H1 (cell line): Measurements from ENCODE around the gene PIANP. TPM values are rescaled to one million over a fixed set of nuclear protein-coding genes. Genes with fewer than 3 reads are reported as not detected.

Source experiments
- CTCF ChIA-PET: fragments of 300-600 bp; sonication (Branson Sonifier 250); formaldehyde crosslinking; loops from one replicate; lab custom pipeline; 2021; ENCODE audit not compliant: partially characterized antibody; lab: Charles Lee
- POLR2A ChIA-PET: fragments of 300-600 bp; sonication (Branson Sonifier 250); formaldehyde crosslinking; loops from one replicate; lab custom pipeline; 2021; ENCODE audit warnings: inconsistent platforms; ENCODE audit not compliant: partially characterized antibody; lab: Charles Lee
- DNase-seq, 2 experiments: peaks; one replicate each; pipeline versions ENCODE4 v3.0.0 to v3.0.0-alpha.2; 2010 to 2022; ENCODE audit warnings: low spot score in 2 of 2, low read depth in 1 of 2, mixed read lengths in 1 of 2
- FAIRE-seq: peaks from 2 replicates; lab custom pipeline; 2011; peaks lifted over from hg19 to GRCh38; lab: Jason Lieb, UNC
- H2AFZ ChIP-seq: 2 replicates; pipeline ENCODE4 v1.8.1; 2012; ENCODE audit warnings: low read length, inconsistent platforms
- H2AK5ac ChIP-seq: 2 replicates; pipeline ENCODE4 v1.6.1; 2013; ENCODE audit warnings: low read depth, low read length
- H2BK120ac ChIP-seq: replicated peaks from 2 replicates; pipeline ENCODE3; 2013; ENCODE audit warnings: low read depth, low read length, inconsistent platforms
- H2BK12ac ChIP-seq: 2 replicates; pipeline ENCODE4 v1.6.1; 2013; ENCODE audit warnings: low read depth, low read length
- H2BK15ac ChIP-seq: 2 replicates; pipeline ENCODE4 v1.6.1; 2013; ENCODE audit warnings: low read length
- H2BK20ac ChIP-seq: 2 replicates; pipeline ENCODE4 v1.6.1; 2013; ENCODE audit warnings: low read length
- H2BK5ac ChIP-seq: 2 replicates; pipeline ENCODE4 v1.6.1; 2013; ENCODE audit warnings: low read depth, low read length
- H3K14ac ChIP-seq: 2 replicates; pipeline ENCODE4 v1.6.1; 2013; ENCODE audit warnings: inconsistent platforms; ENCODE audit not compliant: insufficient read length
- H3K18ac ChIP-seq: 2 replicates; pipeline ENCODE4 v1.6.1; 2013; ENCODE audit warnings: low read length; ENCODE audit errors: extremely low read depth
- H3K23ac ChIP-seq: 2 replicates; pipeline ENCODE4 v1.6.1; 2013; ENCODE audit warnings: inconsistent platforms; ENCODE audit not compliant: insufficient read length
- H3K23me2 ChIP-seq: 2 replicates; pipeline ENCODE4 v1.6.1; 2013; ENCODE audit warnings: low read depth, low read length
- H3K27ac ChIP-seq: 2 replicates; pipeline ENCODE4 v1.6.1; 2011; ENCODE audit warnings: low read depth, low read length, inconsistent platforms
- H3K27me3 ChIP-seq, 4 experiments: replicated peaks in 1 of 4; 1 replicate in 1 of 4; 2 replicates in 3 of 4; pipeline versions ENCODE4 v1.6.1 to v1.8.1; 2011 to 2013; ENCODE audit warnings: low read length in 3 of 4, mild to moderate bottlenecking in 3 of 4, inconsistent platforms in 2 of 4, mixed read lengths in 2 of 4, moderate library complexity in 1 of 4; ENCODE audit not compliant: control insufficient read depth in 3 of 4, insufficient read depth in 3 of 4; ENCODE audit errors: extremely low read depth in 1 of 4
- H3K36me3 ChIP-seq, 4 experiments: 2 replicates each; pipeline versions ENCODE4 v1.6.1 to v1.8.1; 2011 to 2013; ENCODE audit warnings: mild to moderate bottlenecking in 4 of 4, low read length in 3 of 4, moderate library complexity in 2 of 4, control low read depth in 1 of 4, inconsistent platforms in 1 of 4; ENCODE audit not compliant: insufficient read depth in 4 of 4, control insufficient read depth in 2 of 4
- H3K4ac ChIP-seq: replicated peaks from 2 replicates; pipeline ENCODE3; 2013; ENCODE audit warnings: low read length, low read depth, mixed read lengths, inconsistent platforms; ENCODE audit not compliant: insufficient read length
- H3K4me1 ChIP-seq, 4 experiments: replicated peaks in 1 of 4; 1 replicate in 1 of 4; 2 replicates in 3 of 4; pipeline versions ENCODE4 v1.6.1 to v1.8.1; 2011 to 2013; ENCODE audit warnings: low read length in 3 of 4, inconsistent platforms in 2 of 4, mixed read lengths in 1 of 4; ENCODE audit not compliant: insufficient read depth in 4 of 4, control insufficient read depth in 3 of 4
- H3K4me2 ChIP-seq, 2 experiments: 2 replicates each; pipeline versions ENCODE4 v1.6.1 to v1.8.1; 2011 to 2013; ENCODE audit warnings: low read depth in 2 of 2, low read length in 2 of 2, control low read depth in 1 of 2, inconsistent platforms in 1 of 2, mild to moderate bottlenecking in 1 of 2; ENCODE audit not compliant: insufficient read depth in 1 of 2
- H3K4me3 ChIP-seq, 4 experiments: fragments of 200-600, 300-600 bp in 1 of 4; sonication (generic), shearing (Covaris generic), sonication (Bioruptor Twin) in 1 of 4; 2 replicates each; pipeline versions ENCODE4 v1.5.1 to v1.8.1; 2011 to 2016; ENCODE audit warnings: low read length in 4 of 4, low read depth in 3 of 4, control low read depth in 2 of 4, inconsistent platforms in 2 of 4, mild to moderate bottlenecking in 2 of 4, mixed read lengths in 1 of 4, moderate library complexity in 1 of 4; ENCODE audit not compliant: insufficient read depth in 2 of 4; ENCODE audit errors: extremely low read depth in 1 of 4
- H3K56ac ChIP-seq: replicated peaks from 2 replicates; pipeline ENCODE3; 2013; ENCODE audit warnings: low read depth, mild to moderate bottlenecking, mixed read lengths, low read length, inconsistent platforms; ENCODE audit not compliant: insufficient read length
- H3K79me1 ChIP-seq: 2 replicates; pipeline ENCODE4 v1.6.1; 2013; ENCODE audit warnings: low read depth, low read length, control low read depth
- H3K79me2 ChIP-seq, 2 experiments: 2 replicates each; pipeline versions ENCODE4 v1.6.1 to v1.8.1; 2012 to 2013; ENCODE audit warnings: low read length in 2 of 2, mild to moderate bottlenecking in 2 of 2, inconsistent platforms in 1 of 2; ENCODE audit not compliant: insufficient read depth in 2 of 2, control insufficient read depth in 1 of 2
- H3K9ac ChIP-seq, 4 experiments: replicated peaks in 1 of 4; 1 replicate in 1 of 4; 2 replicates in 3 of 4; pipeline versions ENCODE4 v1.6.1 to v1.8.1; 2011 to 2013; ENCODE audit warnings: low read depth in 3 of 4, low read length in 3 of 4, control low read depth in 2 of 4, mild to moderate bottlenecking in 2 of 4, moderate library complexity in 2 of 4, inconsistent platforms in 1 of 4; ENCODE audit errors: extremely low read depth in 1 of 4
- H3K9me3 ChIP-seq, 2 experiments: 2 replicates each; pipeline versions ENCODE4 v1.6.1 to v1.8.1; 2012 to 2013; ENCODE audit warnings: mild to moderate bottlenecking in 2 of 2, moderate library complexity in 2 of 2, control low read depth in 1 of 2, inconsistent platforms in 1 of 2, low read depth in 1 of 2, low read length in 1 of 2, mixed read lengths in 1 of 2; ENCODE audit not compliant: insufficient read depth in 2 of 2
- H4K20me1 ChIP-seq, 2 experiments: replicated peaks in 1 of 2; 2 replicates each; pipeline versions ENCODE3 to v1.8.1; 2011 to 2013; ENCODE audit warnings: inconsistent platforms in 2 of 2, low read length in 2 of 2, mild to moderate bottlenecking in 1 of 2; ENCODE audit not compliant: insufficient read depth in 2 of 2, control insufficient read depth in 1 of 2
- H4K5ac ChIP-seq: 2 replicates; pipeline ENCODE4 v1.6.1; 2013; ENCODE audit warnings: low read length, low read depth, mixed read lengths, inconsistent platforms; ENCODE audit not compliant: insufficient read length
- H4K8ac ChIP-seq: 2 replicates; pipeline ENCODE4 v1.8.0; 2013; ENCODE audit warnings: mild to moderate bottlenecking, moderate library complexity, low read length, inconsistent platforms; ENCODE audit not compliant: insufficient read depth; ENCODE audit errors: extremely low read depth
- H4K91ac ChIP-seq: replicated peaks from 2 replicates; pipeline ENCODE3; 2013; ENCODE audit warnings: low read length, mixed read lengths, inconsistent platforms; ENCODE audit not compliant: insufficient read length
- MAFK ChIP-seq: IDR thresholded peaks from 2 replicates; pipeline ENCODE4 v1.6.1; 2012; ENCODE audit warnings: low read depth, mild to moderate bottlenecking, improper control_type of control experiment, low read length
- POLR2AphosphoS5 ChIP-seq: IDR thresholded peaks from 2 replicates; pipeline ENCODE4 v1.6.1; 2011; ENCODE audit warnings: low read depth, low read length
- WGBS, 2 experiments: shearing (Covaris generic) in 1 of 2; methylation state at CpG; one replicate each; pipeline versions ENCODE4 v1.1.6 to v1.1.7; 2013 to 2015; ENCODE audit warnings: low lambda C conversion rate in 2 of 2, mixed read lengths in 2 of 2, inconsistent platforms in 1 of 2, low coverage in 1 of 2, missing lambda C conversion rate in 1 of 2; ENCODE audit not compliant: insufficient replicate concordance in 2 of 2, insufficient coverage in 1 of 2, insufficient read length in 1 of 2; ENCODE audit errors: extremely low coverage in 1 of 2, missing lambda C conversion rate in 1 of 2; 5-methylcytosine and 5-hydroxymethylcytosine counted together
- polyA plus RNA-seq, 7 experiments: library from polyadenylated mRNA; depleted of rRNA in 3 of 7; stranded (reverse) in 5 of 7; unstranded in 2 of 7; fragments of >200 nt in 5 of 7; fragments of 200-250 nt in 2 of 7; gene quantifications; 1 replicate in 5 of 7; 2 replicates in 1 of 7; 4 replicates in 1 of 7; pipeline versions ENCODE4 v1.2.1 to v1.2.3, GENCODE V29; 2011 to 2013; ENCODE audit warnings: missing spikeins in 2 of 7, mixed read lengths in 2 of 7
- total RNA-seq: library from RNA; stranded (reverse); fragmentation: NEBNext Ultra II Directional; extraction: Animal tissue kit (Norgen Biotek cat#: 25700); gene quantifications from 2 replicates; pipeline ENCODE4 v1.2.1, GENCODE V29; 2021

PIANP gene
- total and polyA plus RNA-seq, 2 of the 8 experiments (the other 6 are each of a cell fraction or from before 2014, with no cell fraction given): 6.3 to 9.8 TPM

DNA sequence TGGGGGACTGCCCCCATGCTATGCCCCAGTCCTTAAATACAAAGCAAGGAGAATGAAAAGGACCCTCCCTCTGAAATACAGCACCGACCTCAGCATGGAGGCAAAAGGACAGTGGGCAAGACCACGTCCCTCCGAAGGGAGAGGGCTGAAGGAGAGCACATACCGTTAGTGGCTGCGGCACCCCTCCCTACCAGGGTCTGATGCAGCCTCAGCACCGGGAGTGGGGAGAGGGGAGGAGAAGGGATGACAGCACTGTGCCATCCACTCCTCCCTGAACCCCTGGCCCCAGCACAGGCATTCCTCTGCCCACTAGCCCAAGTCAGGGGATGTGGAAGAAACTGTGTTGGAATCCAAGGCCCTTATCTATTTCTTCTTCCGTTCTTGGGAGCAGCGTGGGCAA lies 49.8 kb downstream of the PIANP start:
- FAIRE-seq: no peak
- Histone ChIP-seq H3K9ac (no peak overlapping the region), H3K23me2 (peaks cover 4% of the 10 kb centered on the region; the same call in 1 of the 2 replicates), H2BK12ac (no peak overlapping the region), H3K4ac (no peak overlapping the region), H3K4me1 (peaks cover 0 to 5% (median under 1%) of the 10 kb centered on the region in 4 experiments; a peak in 2 of 7 replicates), H3K79me1 (no peaks in the 10 kb centered on the region), H3K27ac (no peak overlapping the region; the same call in 1 of the 2 replicates), H3K36me3 (peaks cover 2 to 29% (median 19%) of the 10 kb centered on the region in 4 experiments; a peak in 6 of 8 replicates), H3K23ac (no peak overlapping the region), H2BK20ac (no peak overlapping the region), H2AK5ac (no peak overlapping the region), H4K91ac (no peak overlapping the region), H3K56ac (no peak overlapping the region), H3K79me2 (no peaks in the 10 kb centered on the region), H2BK120ac (no peak overlapping the region), H3K4me3 (no peak overlapping the region), H2BK5ac (no peak overlapping the region), H3K9me3 (no peaks in the 10 kb centered on the region), H4K8ac (no peak overlapping the region), H4K5ac (no peak overlapping the region), H2BK15ac (no peak overlapping the region), H4K20me1 (no peaks in the 10 kb centered on the region), H3K27me3 (peaks cover 3 to 7% (median 6%) of the 10 kb centered on the region in 4 experiments; a peak in 4 of 7 replicates), H3K18ac (no peak overlapping the region), H2AFZ (no peak overlapping the region), H3K4me2 (no peak overlapping the region), H3K14ac (no peak overlapping the region)
- CTCF ChIA-PET: interaction anchor here (2.3 kb wide), 1 partner anchor 30 kb away, joined by 12 read pairs; no protein-coding TSS in a partner anchor
- WGBS, 2 experiments: 88% methylated on average over 8 of the region's 8 CpGs; no CpG with 5 or more reads in 1 of the 2 experiments
- DNase-seq: no peak
- POLR2A ChIA-PET: interaction anchor here (1.7 kb wide), 1 partner anchor 38 kb away, joined by 4 read pairs; the partner anchor contains the start of gene ZNF384
- TF ChIP-seq POLR2AphosphoS5 (no peak), MAFK (no peak)
